Left kidney (tissue), 2 donors: ENCODE results near the gene ROBO2. TPM values are rescaled to one million over a fixed set of nuclear protein-coding genes. Genes with fewer than 3 reads are reported as not detected.

Experiments
- DNase-seq: peaks from one replicate; pipeline ENCODE4 v3.0.0-alpha.2; 2013
- polyA plus RNA-seq: library from polyadenylated mRNA; unstranded; fragments of 120-200 nt; gene quantifications from one replicate; pipeline ENCODE4 v1.2.1, GENCODE V29; 2013; ENCODE audit not compliant: insufficient read length

The ROBO2 gene
- polyA plus RNA-seq, 1 donor = 106 TPM

GRCh38 chr3:77325280-77325679 lies 285.4 kb downstream of the ROBO2 start:
- no peak for DNase-seq

GRCh38 chr3:77325702-77326101 lies 285.8 kb downstream of the ROBO2 start:
- no peak for DNase-seq

GRCh38 chr3:77326586-77326985 lies 286.7 kb downstream of the ROBO2 start:
- no peak for DNase-seq

- no peak for DNase-seq
Measured at GRCh38 chr3:77328690-77329089, 288.8 kb downstream of the ROBO2 start.

GRCh38 chr3:77329116-77329515 lies 289.2 kb downstream of the ROBO2 start:
- no peak for DNase-seq

GRCh38 chr3:77338195-77338594 lies 298.3 kb downstream of the ROBO2 start:
- no peak for DNase-seq

GRCh38 chr3:77342027-77342426 lies 302.1 kb downstream of the ROBO2 start:
- DNase-seq = no peak

GRCh38 chr3:77342688-77343087 lies 302.8 kb downstream of the ROBO2 start:
- no peak for DNase-seq

GRCh38 chr3:77345009-77345408 lies 305.1 kb downstream of the ROBO2 start:
- DNase-seq = no peak

GRCh38 chr3:77348244-77348855 lies 308.5 kb downstream of the ROBO2 start:
- DNase-seq = no peak

- no peak for DNase-seq
Measured at GRCh38 chr3:77354958-77355357, 315.1 kb downstream of the ROBO2 start.

GRCh38 chr3:77362936-77363335 lies 323.0 kb downstream of the ROBO2 start:
- DNase-seq = no peak

- DNase-seq = no peak
Measured at GRCh38 chr3:77365152-77365551, 325.3 kb downstream of the ROBO2 start.

GRCh38 chr3:77370413-77370812 lies 330.5 kb downstream of the ROBO2 start:
- DNase-seq = no peak

- DNase-seq = no peak
Measured at GRCh38 chr3:77372018-77372417, 332.1 kb downstream of the ROBO2 start.

- DNase-seq = no peak
Measured at GRCh38 chr3:77372634-77373346, 332.9 kb downstream of the ROBO2 start.

- no peak for DNase-seq
Measured at GRCh38 chr3:77373619-77374018, 333.7 kb downstream of the ROBO2 start.

GRCh38 chr3:77376511-77376910 lies 336.6 kb downstream of the ROBO2 start:
- DNase-seq = no peak

GRCh38 chr3:77377717-77378116 lies 337.8 kb downstream of the ROBO2 start:
- DNase-seq = no peak

GRCh38 chr3:77380136-77380535 lies 340.2 kb downstream of the ROBO2 start:
- no peak for DNase-seq

GRCh38 chr3:77381431-77381830 lies 341.5 kb downstream of the ROBO2 start:
- no peak for DNase-seq

GRCh38 chr3:77392181-77392580 lies 352.3 kb downstream of the ROBO2 start:
- no peak for DNase-seq

GRCh38 chr3:77394046-77394445 lies 354.1 kb downstream of the ROBO2 start:
- no peak for DNase-seq

GRCh38 chr3:77404871-77405270 lies 365.0 kb downstream of the ROBO2 start:
- no peak for DNase-seq
